ENCODE data around the gene PRKCZ.

DNA sequence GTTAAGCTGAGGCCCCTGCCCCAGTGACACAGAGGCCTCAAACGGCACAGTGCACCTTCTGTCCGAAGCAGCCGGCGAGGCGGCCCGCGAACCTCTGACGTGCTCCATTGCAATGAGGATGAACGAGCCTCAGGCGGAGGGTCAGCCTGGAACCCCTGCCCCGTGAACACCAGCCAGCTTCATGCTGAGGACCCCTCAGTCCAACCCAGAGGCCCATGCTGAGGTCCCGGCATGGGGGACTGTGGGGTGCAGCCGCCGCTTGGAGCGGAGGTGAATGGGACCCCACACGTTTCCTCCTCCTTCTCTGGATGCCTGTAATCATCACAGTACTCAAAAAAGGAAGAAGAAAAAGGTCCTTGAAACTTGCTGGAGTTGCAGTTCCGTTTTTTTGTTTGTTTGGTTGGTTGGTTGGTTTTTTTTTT is 62.1 kb downstream of the PRKCZ start:
- TF ChIP-seq CREB1 (CRISPR knock-in tag; IDR thresholded peaks at IDR 0.05; ENCODE audit: low read depth) (no peak), CTCF (conservative IDR thresholded peaks at IDR 0.05; ENCODE audit: low read depth in 2 of 2) (no peak), REST (IDR thresholded peaks at IDR 0.05; ENCODE audit: unreplicated experiment) (no peak), EZH2 (IDR thresholded peaks at IDR 0.05; ENCODE audit: low read depth, unreplicated experiment) (no peak), JUNB (IDR thresholded peaks at IDR 0.05; ENCODE audit: unreplicated experiment) (no peak), EZH2phosphoT487 (IDR thresholded peaks at IDR 0.05; ENCODE audit: unreplicated experiment) (no peak), POLR2AphosphoS5 (IDR thresholded peaks at IDR 0.05; ENCODE audit: low read depth) (no peak), ZNF462 (CRISPR knock-in tag; IDR thresholded peaks at IDR 0.05) (no peak)
- TF ChIP-seq, protein P1, sequence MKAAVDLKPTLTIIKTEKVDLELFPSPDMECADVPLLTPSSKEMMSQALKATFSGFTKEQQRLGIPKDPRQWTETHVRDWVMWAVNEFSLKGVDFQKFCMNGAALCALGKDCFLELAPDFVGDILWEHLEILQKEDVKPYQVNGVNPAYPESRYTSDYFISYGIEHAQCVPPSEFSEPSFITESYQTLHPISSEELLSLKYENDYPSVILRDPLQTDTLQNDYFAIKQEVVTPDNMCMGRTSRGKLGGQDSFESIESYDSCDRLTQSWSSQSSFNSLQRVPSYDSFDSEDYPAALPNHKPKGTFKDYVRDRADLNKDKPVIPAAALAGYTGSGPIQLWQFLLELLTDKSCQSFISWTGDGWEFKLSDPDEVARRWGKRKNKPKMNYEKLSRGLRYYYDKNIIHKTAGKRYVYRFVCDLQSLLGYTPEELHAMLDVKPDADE (IDR thresholded peaks at IDR 0.05) = no peak
